CD4-positive, alpha-beta T cell treated with Interleukin-15 for 1 hour (primary cell): ENCODE data around the gene CST2.
"Not testable (repeated sequence)": the region's sequence is repeated elsewhere in the genome, so short reads cannot be mapped to it uniquely, and the experiment has no call there.

Source experiments
- DNase-seq: peaks from one replicate; pipeline ENCODE4 v3.0.0-alpha.2; 2020

Gene CST2

GRCh38 chr20:23826541-23827021 lies at the start of gene CST2:
TSS of gene CST2 (minus strand) at chr20:23826729. CDS start at chr20:23826660, 69 bp downstream.
- DNase-seq: no peak

- no peak for DNase-seq
These were observed 49.2 kb upstream of the CST2 start for GRCh38 chr20:23875606-23876237.

DNA sequence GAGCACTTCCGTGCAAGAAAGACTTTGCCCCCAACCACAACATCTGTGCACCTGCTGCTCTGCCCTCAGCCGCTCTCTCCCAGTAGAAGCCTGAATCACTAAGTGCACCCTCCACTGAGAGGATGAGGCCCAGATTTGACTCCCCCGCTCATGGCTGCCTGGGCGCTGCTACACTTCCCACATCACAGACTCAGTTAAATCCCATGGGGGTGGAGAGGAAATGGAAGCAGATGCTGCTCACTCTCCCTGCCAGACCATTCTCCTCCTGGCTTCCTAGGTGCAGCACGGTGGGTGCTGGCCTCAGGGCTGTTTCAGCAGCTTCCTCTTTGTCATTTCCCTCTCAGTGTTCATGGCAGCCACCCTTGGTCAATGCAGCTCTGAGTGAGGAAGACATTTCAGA lies 48.2 kb upstream of the CST2 start:
- no peak for DNase-seq

DNA sequence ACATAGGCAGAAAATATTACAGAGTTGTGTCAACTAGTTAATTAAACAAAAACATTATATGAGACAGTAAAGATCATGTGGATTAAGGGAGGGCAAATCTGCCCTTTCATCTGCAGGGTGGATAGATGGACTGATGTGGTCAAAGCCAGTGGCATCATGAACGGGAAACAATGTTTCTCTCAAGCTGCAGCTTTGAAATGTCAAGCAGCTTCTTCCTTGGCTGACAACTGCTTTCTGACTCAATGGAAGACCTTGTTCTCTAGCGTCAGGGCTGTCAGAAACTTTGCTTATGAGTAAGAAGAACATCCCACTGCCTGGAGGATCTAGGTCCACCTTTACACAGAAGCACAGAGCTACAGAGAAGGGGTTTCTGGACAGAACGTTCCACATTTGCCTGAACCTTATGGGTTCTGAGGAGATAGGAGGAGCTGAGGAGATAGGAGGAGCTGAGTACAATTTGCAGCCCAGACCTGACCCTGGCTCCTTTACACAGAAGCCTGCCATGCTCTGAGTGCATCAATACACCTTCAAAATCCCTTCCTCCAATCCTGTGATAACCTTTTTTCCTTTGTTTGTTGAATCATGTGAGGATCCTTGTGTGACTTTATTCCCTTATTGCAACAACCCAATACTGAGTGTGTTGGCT lies 47.0 kb upstream of the CST2 start:
- DNase-seq: no peak

- no peak for DNase-seq
These were observed 45.5 kb upstream of the CST2 start for GRCh38 chr20:23872065-23872464.

- DNase-seq: no peak
These were observed 43.9 kb upstream of the CST2 start for GRCh38 chr20:23870461-23870860.

GRCh38 chr20:23869520-23869919 lies 43.0 kb upstream of the CST2 start:
- no peak for DNase-seq

DNA sequence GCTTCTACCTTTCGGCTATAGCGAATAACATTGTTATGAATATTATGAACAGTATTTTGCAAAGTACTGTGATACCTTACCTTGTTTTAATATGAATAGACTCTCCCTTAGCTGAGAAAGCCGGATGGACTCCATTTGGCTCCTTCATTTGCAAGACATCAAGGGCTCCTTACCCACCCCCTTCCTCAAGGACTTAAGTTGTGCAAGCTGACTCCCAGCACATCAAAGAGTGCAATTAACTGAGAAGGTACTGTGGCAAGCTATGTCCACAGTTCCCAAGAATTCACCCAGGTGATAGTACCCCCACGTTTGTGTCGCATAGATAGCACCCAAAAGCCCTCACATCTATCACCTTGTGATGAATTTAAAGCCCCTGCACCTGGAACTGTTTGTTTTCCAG lies 41.8 kb upstream of the CST2 start:
- no peak for DNase-seq

DNA sequence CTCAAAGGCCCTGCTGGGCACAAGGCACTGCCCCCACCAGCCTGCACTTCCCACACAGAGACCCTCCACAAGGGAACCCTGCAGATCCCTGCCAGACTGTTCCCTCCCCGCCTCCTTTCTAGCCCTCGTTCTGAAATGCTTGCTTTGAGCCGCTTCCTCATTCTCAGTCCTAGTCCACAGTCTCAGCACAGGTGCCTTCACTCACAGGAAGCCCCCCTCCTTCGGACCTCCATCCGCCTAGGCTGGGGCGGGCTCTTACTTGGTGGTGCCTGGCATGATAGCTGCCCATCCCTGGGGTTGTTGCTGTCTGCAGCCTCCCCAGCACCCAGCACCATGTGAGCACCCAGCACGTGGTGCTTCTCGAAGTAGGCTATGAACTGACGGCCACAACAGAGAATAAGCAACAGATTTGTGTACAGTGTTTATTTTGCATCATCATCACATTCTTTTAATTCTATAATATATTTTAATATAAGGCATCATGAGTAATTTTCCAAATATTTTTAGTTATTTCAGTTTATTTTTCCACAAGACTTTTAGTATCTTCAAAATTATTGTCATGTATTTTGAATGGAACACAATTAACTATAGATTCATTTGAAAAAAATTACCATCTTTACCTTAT lies 40.7 kb upstream of the CST2 start:
- no peak for DNase-seq

GRCh38 chr20:23860771-23861170 lies 34.2 kb upstream of the CST2 start:
- not testable (repeated sequence) for DNase-seq

- DNase-seq: no peak
These were observed 31.6 kb upstream of the CST2 start for GRCh38 chr20:23857962-23858595.

GRCh38 chr20:23856736-23857135 lies 30.2 kb upstream of the CST2 start:
- no peak for DNase-seq

- DNase-seq: no peak
These were observed 29.7 kb upstream of the CST2 start for GRCh38 chr20:23856226-23856625.

DNA sequence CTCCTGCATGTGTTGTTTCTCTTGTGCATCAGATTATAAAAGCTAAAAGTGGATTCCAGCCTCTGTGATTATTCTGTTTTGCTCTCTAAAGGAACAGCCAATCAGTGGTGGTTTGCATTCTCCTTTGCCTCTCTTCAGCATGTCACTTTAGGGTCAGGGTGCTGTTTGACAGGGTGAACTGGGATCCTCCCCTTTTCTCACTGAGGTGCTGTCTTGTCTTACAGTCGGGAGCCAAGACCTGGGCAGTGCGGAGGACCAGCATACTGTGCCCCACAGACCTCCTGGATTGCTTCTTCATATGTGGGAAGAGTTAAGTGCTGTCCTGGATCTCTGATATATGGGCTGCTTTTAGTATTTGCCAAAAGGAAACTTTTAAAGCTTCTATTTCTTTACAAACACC lies 15.2 kb upstream of the CST2 start:
- no peak for DNase-seq

GRCh38 chr20:23835716-23836115 lies 9.2 kb upstream of the CST2 start:
- DNase-seq: no peak

DNA sequence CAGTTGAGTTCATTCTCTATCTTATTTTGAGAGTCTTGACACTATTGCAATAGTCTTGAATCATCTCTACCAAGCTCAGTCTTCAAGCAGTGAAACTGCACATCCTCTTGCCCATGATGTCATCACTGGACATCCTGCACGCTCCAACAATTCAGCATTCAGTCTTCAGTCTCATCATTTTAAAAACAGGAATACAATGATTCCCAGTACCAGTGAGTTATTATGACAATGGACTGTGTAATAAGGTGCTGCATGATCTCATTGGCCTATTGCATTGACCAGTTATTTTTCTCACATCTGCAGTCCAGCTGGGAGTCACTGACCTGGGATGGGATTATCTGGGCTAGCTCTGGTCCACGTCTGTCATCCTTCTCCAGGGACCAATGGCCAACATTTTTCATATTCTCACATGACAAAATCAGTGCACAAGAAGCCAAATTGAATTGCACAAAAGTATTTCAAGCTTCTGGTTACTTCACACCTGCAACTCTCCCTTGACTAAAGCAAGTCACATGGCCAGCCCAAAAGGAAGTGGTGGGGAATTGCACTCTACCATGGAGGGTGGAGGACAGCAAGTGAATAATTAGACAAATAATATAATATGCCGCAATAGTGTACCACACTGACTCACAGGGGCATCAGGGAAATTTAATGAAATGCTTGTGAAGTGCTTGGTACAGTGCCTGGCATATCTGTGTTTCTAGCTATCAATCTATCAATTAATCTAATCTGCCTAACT lies 6.4 kb upstream of the CST2 start:
- no peak for DNase-seq

DNA sequence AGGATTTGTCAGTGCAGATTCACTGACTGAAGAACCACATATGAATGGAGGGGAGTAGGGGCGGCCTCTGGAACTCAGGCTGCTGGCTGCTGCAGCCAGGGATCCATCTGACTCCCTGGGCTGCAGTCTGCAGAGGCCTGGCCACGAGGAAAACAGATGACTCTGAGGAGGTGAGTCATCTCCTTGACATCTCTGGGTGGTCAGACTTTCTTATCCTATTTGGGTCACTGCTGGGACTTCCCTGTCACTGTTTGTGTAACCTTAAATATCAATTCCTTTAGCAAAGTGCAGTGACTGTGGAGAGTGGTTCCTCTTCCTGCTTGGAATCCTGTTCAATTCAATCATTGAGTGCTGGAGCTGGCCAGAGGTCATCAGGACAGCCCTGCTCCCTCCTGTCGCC lies 5.4 kb upstream of the CST2 start:
- not testable (repeated sequence) for DNase-seq

DNA sequence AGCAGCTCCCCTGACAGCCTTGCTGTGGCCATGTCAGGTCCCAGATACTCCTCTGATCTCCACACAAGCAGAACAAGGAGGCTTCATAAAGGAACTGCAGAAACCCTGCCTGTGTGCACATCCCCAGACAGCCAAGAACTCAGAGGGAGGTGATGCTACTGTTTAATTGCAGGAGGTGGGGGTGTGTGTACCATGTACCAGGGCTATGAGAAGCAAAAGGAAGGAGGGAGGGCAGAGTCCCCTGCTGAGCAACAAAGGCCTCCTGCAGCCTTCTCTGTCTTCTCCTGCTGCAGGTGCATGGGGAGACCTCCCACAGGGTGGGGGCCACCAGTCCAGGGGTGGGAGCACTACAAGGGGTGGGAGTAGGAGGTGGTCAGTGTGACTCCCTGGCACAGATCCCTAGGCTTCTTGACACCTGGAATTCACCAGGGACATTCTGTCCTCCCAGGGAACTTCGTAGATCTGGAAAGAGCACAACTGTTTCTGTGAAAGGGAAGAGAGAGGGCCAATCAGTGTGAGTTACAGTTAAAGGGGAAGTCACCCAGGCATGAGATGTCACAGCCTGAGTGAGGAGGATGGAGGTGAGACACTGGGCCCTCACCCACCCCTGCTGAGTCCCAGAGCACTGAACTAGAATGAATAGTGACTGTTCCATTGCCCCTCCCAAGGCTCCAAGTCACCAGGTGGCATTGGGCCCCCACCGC lies 2.8 kb downstream of the CST2 start:
- no peak for DNase-seq

- no peak for DNase-seq
These were observed 3.4 kb downstream of the CST2 start for GRCh38 chr20:23823111-23823510.

- DNase-seq: no peak
These were observed 6.0 kb downstream of the CST2 start for GRCh38 chr20:23820493-23820892.

- not testable (repeated sequence) for DNase-seq
These were observed 15.0 kb downstream of the CST2 start for GRCh38 chr20:23811559-23811958.

- not testable (repeated sequence) for DNase-seq
These were observed 16.2 kb downstream of the CST2 start for GRCh38 chr20:23810349-23810748.
